Cardiac muscle cell (in vitro differentiated cells and primary cell): ENCODE results near the gene FAM219A. TPM values are rescaled to one million over a fixed set of nuclear protein-coding genes. Genes with fewer than 3 reads are reported as not detected.

Source experiments
- DNase-seq, 2 donors: peaks; one replicate each; pipeline versions ENCODE4 v3.0.0 to v3.0.0-alpha.2; 2010 to 2017; ENCODE audit warnings: low read depth in 1 of 2, low spot score in 1 of 2
- H3K27ac ChIP-seq: fragments of 200-600 bp; sonication (generic); 2 replicates; pipeline ENCODE4 v1.5.1; 2016
- H3K27me3 ChIP-seq: fragments of 200-600 bp; sonication (generic); 2 replicates; pipeline ENCODE4 v1.6.0; 2016; ENCODE audit warnings: control low read depth
- H3K36me3 ChIP-seq: fragments of 200-600 bp; sonication (generic); 2 replicates; pipeline ENCODE4 v1.5.1; 2016; ENCODE audit warnings: control low read depth
- H3K4me1 ChIP-seq: fragments of 200-600 bp; sonication (generic); 2 replicates; pipeline ENCODE4 v1.8.1; 2017; ENCODE audit warnings: low read depth, mild to moderate bottlenecking, mixed run types
- H3K4me3 ChIP-seq: fragments of 200-600 bp; sonication (generic); 2 replicates; pipeline ENCODE4 v1.5.1; 2016; ENCODE audit warnings: mild to moderate bottlenecking
- H3K9me3 ChIP-seq: fragments of 200-600 bp; sonication (generic); 2 replicates; pipeline ENCODE4 v1.5.1; 2017; ENCODE audit warnings: low read depth, mild to moderate bottlenecking, control low read depth
- polyA plus RNA-seq: library from polyadenylated mRNA; unstranded; fragments of >200 nt; fragmentation: Nextera tagmentation; extraction: Ambion mirVana; gene quantifications from 2 replicates; pipeline ENCODE4 v1.2.1, GENCODE V29; 2016
- total RNA-seq: library from RNA; depleted of rRNA; stranded (reverse); fragments of >200 nt; gene quantifications from 2 replicates; pipeline ENCODE4 v1.2.3, GENCODE V29; 2016
- TF ChIP-seq, protein P1 (sequence below): IDR thresholded peaks from 2 replicates; pipeline ENCODE4 v1.5.1; 2012; ENCODE audit warnings: low read depth, mild to moderate bottlenecking, low read length

The FAM219A gene
- total and polyA plus RNA-seq, 2 experiments from 2014 or later: 15.0 to 16.0 TPM

DNA sequence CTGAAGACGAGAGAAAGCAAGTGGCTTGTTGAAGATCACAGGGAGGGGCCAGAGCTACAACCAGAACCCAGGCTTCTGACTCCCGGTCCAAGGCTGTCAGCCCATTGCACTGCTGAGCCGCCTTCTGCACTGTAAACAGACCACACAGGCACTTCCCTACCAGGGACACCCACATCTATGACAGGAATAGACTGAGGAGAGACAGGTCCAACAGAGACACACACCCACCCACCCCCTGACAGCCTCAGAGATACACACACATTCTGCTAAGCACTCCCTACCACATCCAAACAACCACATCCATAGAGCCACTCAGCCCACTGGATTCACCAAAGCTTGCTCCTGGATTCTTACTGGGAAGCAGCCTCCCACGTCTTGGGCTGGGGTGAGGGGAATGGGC is 58.6 kb downstream of the FAM219A start:
- Histone ChIP-seq H3K27ac (no peak overlapping the region), H3K27me3 (no peaks in the 10 kb centered on the region), H3K36me3 (no peaks in the 10 kb centered on the region), H3K9me3 (no peaks in the 10 kb centered on the region), H3K4me1 (no peaks in the 10 kb centered on the region), H3K4me3 (no peak overlapping the region)
- TF ChIP-seq, protein P1, sequence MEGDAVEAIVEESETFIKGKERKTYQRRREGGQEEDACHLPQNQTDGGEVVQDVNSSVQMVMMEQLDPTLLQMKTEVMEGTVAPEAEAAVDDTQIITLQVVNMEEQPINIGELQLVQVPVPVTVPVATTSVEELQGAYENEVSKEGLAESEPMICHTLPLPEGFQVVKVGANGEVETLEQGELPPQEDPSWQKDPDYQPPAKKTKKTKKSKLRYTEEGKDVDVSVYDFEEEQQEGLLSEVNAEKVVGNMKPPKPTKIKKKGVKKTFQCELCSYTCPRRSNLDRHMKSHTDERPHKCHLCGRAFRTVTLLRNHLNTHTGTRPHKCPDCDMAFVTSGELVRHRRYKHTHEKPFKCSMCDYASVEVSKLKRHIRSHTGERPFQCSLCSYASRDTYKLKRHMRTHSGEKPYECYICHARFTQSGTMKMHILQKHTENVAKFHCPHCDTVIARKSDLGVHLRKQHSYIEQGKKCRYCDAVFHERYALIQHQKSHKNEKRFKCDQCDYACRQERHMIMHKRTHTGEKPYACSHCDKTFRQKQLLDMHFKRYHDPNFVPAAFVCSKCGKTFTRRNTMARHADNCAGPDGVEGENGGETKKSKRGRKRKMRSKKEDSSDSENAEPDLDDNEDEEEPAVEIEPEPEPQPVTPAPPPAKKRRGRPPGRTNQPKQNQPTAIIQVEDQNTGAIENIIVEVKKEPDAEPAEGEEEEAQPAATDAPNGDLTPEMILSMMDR: no peak
- no peak for DNase-seq

DNA sequence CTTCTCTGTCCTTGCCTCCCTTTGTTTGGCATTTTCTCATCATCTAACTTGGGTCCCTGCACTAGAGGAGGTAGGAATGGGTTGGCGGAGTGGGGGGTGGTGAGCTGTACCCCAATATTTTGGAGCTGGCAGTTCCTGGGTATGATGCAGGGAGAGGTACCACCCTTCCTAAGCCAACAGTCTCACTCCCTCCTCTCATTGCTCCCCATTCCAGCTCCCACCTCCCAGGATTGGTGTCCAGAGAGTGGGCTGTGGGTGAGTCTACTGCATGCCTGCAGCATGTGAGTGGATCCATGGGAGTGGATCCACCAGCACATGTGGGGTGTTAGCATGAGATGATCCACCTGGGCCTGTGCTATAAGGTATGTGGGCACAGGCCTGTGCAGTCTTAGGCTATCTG is 59.5 kb downstream of the FAM219A start:
- H3K27ac ChIP-seq: no peak overlapping the region
- H3K4me1 ChIP-seq: no peaks in the 10 kb centered on the region
- no peaks in the 10 kb centered on the region for H3K9me3 ChIP-seq

DNA sequence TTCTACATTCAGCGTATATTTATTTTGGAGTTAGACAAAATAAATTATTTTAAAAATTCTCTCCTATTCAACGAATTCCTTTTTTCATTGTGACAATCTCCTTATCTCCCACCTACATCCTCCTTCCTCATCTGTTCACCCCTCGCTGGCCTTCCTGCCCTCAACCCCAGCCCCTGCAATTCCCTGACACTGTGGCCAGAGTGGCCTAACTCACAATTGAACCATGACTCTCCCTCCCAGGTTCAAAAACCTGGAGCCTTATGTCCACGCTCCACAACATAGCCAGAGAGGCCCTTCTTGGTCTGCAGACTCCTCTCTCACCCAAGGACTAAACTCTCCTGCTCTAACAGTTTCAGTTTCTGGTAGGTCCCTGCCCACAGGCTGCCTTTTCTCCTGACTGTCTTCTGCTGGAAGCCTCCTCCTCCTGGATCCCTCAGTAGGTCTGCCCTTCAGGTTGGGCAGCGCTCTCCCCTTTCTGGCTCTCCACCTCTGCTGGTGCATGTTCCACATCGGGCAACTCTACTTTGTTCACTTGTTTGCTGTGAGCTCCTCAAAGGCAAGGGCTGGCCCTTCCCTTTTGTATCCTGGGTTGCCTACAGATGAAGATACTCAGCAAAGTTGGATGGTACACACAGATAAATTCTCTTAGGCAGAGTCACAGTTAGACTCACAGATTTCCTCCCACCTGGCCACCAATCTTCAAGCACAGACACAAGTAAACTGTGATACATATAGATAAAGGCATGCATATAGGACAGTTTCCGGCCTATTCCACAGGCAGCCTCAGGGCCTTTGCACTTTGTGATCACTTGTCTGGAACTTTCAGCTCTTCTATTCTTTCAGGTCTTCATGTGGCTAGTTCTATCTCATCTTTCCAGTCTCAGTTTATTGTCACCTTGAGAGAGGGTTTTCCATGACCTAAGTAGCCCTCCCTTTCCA is 61.8 kb downstream of the FAM219A start:
- Histone ChIP-seq H3K4me1 (no peaks in the 10 kb centered on the region), H3K9me3 (no peaks in the 10 kb centered on the region), H3K27me3 (no peaks in the 10 kb centered on the region), H3K27ac (no peak overlapping the region), H3K36me3 (no peaks in the 10 kb centered on the region), H3K4me3 (no peak overlapping the region)
- no peak for DNase-seq
- TF ChIP-seq, protein P1: no peak

More for the DNA sequence above, 59.5 kb downstream of the FAM219A start:
- H3K4me3 ChIP-seq: no peak overlapping the region
- TF ChIP-seq, protein P1: no peak
- H3K36me3 ChIP-seq: no peaks in the 10 kb centered on the region
- no peaks in the 10 kb centered on the region for H3K27me3 ChIP-seq
- DNase-seq: no peak

DNA sequence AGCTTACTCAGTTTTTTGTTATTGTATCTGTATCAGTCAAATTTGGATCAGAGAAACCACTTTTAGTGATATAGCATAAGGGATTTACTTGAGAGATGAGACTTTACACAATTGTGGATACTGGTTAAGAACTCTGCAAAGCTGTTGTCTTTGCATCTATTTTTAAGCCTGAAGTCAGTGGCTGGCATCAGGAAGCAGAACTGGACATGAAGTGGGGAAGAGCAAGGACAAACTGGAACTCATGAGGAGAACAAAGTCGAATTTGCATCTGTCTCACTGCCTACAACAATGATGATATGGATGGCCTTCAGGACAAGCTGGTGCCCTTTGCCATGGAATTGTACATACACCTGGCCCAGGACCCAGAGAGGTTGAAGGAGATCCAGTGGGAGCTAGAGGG is 65.9 kb downstream of the FAM219A start:
- H3K27ac ChIP-seq: no peak overlapping the region
- H3K36me3 ChIP-seq: no peaks in the 10 kb centered on the region
- TF ChIP-seq, protein P1: no peak
- no peaks in the 10 kb centered on the region for H3K9me3 ChIP-seq
- no peak for DNase-seq
- H3K27me3 ChIP-seq: peaks cover 9% of the 10 kb centered on the region
- H3K4me3 ChIP-seq: no peak overlapping the region
- no peaks in the 10 kb centered on the region for H3K4me1 ChIP-seq

DNA sequence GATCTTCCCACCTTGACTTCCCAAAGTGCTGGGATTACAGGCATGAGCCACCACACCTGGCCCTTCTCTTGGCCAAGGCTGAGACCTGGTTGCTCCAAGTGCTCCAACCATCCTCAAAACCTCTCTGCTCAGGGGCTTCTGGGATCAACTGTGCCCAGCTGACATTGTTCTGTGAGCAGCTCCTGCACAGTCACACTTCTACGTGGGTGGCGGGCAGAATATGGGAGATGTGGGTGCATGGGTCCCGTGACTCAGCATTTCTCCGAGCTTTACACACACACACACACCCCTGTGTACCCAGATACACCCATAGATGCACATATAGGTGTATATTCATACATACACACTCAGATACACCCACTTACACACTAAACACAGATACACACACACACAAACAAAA is 71.1 kb downstream of the FAM219A start:
- Histone ChIP-seq H3K9me3 (no peaks in the 10 kb centered on the region), H3K4me1 (no peaks in the 10 kb centered on the region), H3K36me3 (no peaks in the 10 kb centered on the region), H3K4me3 (no peak overlapping the region), H3K27ac (no peak overlapping the region), H3K27me3 (peaks cover 29% of the 10 kb centered on the region)
- TF ChIP-seq, protein P1: no peak
- no peak for DNase-seq
